ENCODE measurements around the gene WRAP73. TPM values are rescaled to one million over a fixed set of nuclear protein-coding genes. Genes with fewer than 3 reads are reported as not detected.

WRAP73 gene
- total RNA-seq, 6 donors from 2014 or later = 14.0 to 33.5 (median 19.9) TPM

- Histone ChIP-seq H3K9me3 (no peaks in the 10 kb centered on the region), H3K4me1 (peaks cover 0 to 18% (median 5%) of the 10 kb centered on the region in 4 donors), H3K4me3 (no peak overlapping the region), H3K27ac (no peak overlapping the region), H3K27me3 (no peaks in the 10 kb centered on the region), H3K36me3 (no peaks in the 10 kb centered on the region)
- ATAC-seq (ENCODE audit: low FRiP score in 2 of 2) = no peak
- peak in 1 of 2 donors; percentile 49 for DNase-seq
- 86 to 90% methylated on average over 19 to 23 of the region's 24 CpGs for WGBS, 2 donors
- TF ChIP-seq POLR2AphosphoS5 (IDR thresholded peaks at IDR 0.05) = no peak
- TF ChIP-seq, protein P1, sequence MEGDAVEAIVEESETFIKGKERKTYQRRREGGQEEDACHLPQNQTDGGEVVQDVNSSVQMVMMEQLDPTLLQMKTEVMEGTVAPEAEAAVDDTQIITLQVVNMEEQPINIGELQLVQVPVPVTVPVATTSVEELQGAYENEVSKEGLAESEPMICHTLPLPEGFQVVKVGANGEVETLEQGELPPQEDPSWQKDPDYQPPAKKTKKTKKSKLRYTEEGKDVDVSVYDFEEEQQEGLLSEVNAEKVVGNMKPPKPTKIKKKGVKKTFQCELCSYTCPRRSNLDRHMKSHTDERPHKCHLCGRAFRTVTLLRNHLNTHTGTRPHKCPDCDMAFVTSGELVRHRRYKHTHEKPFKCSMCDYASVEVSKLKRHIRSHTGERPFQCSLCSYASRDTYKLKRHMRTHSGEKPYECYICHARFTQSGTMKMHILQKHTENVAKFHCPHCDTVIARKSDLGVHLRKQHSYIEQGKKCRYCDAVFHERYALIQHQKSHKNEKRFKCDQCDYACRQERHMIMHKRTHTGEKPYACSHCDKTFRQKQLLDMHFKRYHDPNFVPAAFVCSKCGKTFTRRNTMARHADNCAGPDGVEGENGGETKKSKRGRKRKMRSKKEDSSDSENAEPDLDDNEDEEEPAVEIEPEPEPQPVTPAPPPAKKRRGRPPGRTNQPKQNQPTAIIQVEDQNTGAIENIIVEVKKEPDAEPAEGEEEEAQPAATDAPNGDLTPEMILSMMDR (IDR thresholded peaks at IDR 0.05) = no peak
- TF ChIP-seq POLR2A (IDR thresholded peaks at IDR 0.05) = no peak
- no peak for TF ChIP-seq EP300 (IDR thresholded peaks at IDR 0.05)
Measured at GRCh38 chr1:3691421-3692204, 41.7 kb upstream of the WRAP73 start.

- Histone ChIP-seq H3K27ac (no peak overlapping the region), H3K27me3 (no peaks in the 10 kb centered on the region)
- WGBS, 2 donors = 93 to 94% methylated on average over 31 to 48 of the region's 50 CpGs
Measured at GRCh38 chr1:3690282-3691065, 40.6 kb upstream of the WRAP73 start.

GRCh38 chr1:3689138-3689750 lies 39.3 kb upstream of the WRAP73 start:
- DNase-seq (peak in 1 of 2 donors; percentile 61), ATAC-seq (ENCODE audit: low FRiP score in 2 of 2) (no peak)
- no peak overlapping the region for H3K4me3 ChIP-seq
- no peaks in the 10 kb centered on the region for H3K36me3 ChIP-seq
- 60 to 63% methylated on average over 12 to 14 of the region's 19 CpGs for WGBS, 2 donors
- no peak for TF ChIP-seq EP300 (IDR thresholded peaks at IDR 0.05)
- no peak for TF ChIP-seq POLR2AphosphoS5 (IDR thresholded peaks at IDR 0.05)
- TF ChIP-seq, protein P1 (IDR thresholded peaks at IDR 0.05) = no peak
- no peak for TF ChIP-seq POLR2A (IDR thresholded peaks at IDR 0.05)
- no peak overlapping the region for H3K27ac ChIP-seq
- H3K27me3 ChIP-seq = no peaks in the 10 kb centered on the region
- no peaks in the 10 kb centered on the region for H3K9me3 ChIP-seq
- H3K4me1 ChIP-seq = peaks cover 0 to 12% (median 2%) of the 10 kb centered on the region in 4 donors

More at GRCh38 chr1:3690282-3691065, 40.6 kb upstream of the WRAP73 start:
- ATAC-seq (ENCODE audit: low FRiP score in 2 of 2) (peak in 1 of 2 donors; percentile 4), DNase-seq (peak in 1 of 2 donors; percentile 75)
- Histone ChIP-seq H3K9me3 (no peaks in the 10 kb centered on the region), H3K36me3 (no peaks in the 10 kb centered on the region), H3K4me3 (no peak overlapping the region), H3K4me1 (peaks cover 0 to 12% (median 4%) of the 10 kb centered on the region in 4 donors)
- TF ChIP-seq, protein P1 (IDR thresholded peaks at IDR 0.05) = no peak
- TF ChIP-seq EP300 (IDR thresholded peaks at IDR 0.05) (no peak), POLR2AphosphoS5 (IDR thresholded peaks at IDR 0.05) (no peak), POLR2A (IDR thresholded peaks at IDR 0.05) (no peak)

- no peak overlapping the region for H3K4me3 ChIP-seq
- ATAC-seq (ENCODE audit: low FRiP score in 2 of 2) = no peak
- peak in 1 of 2 donors; percentile 60 for DNase-seq
- no peaks in the 10 kb centered on the region for H3K9me3 ChIP-seq
- no peak overlapping the region for H3K27ac ChIP-seq
- TF ChIP-seq POLR2AphosphoS5 (IDR thresholded peaks at IDR 0.05) (no peak), POLR2A (IDR thresholded peaks at IDR 0.05) (no peak), EP300 (IDR thresholded peaks at IDR 0.05) (no peak)
- TF ChIP-seq, protein P1 (IDR thresholded peaks at IDR 0.05) = no peak
- peaks cover 0 to 17% (median 2%) of the 10 kb centered on the region in 4 donors for H3K4me1 ChIP-seq
- WGBS, 2 donors = 55 to 64% methylated on average over 19 to 29 of the region's 29 CpGs
- no peaks in the 10 kb centered on the region for H3K27me3 ChIP-seq
- no peaks in the 10 kb centered on the region for H3K36me3 ChIP-seq
Measured at GRCh38 chr1:3688356-3689137, 38.6 kb upstream of the WRAP73 start.
